HepG2 (cell line): Measurements from ENCODE around the gene SASH3. TPM values are rescaled to one million over a fixed set of nuclear protein-coding genes. Genes with fewer than 3 reads are reported as not detected.
A peak's percentile ranks its signal among the peaks of the same experiment; 100 is the strongest.

ENCODE experiments used
- ATF2 ChIP-seq: sonication (generic); formaldehyde crosslinking; IDR thresholded peaks from 2 replicates; pipeline ENCODE4 v1.4.0; 2020; ENCODE audit warnings: missing genetic modification reagents
- ETV5 ChIP-seq: IDR thresholded peaks from 2 replicates; pipeline ENCODE4 v1.6.1; 2018; ENCODE audit warnings: missing biosample characterization, missing genetic modification reagents, inconsistent platforms, borderline replicate concordance
- GATAD2A ChIP-seq: IDR thresholded peaks from 2 replicates; pipeline ENCODE4 v1.6.1; 2016
- KDM6A ChIP-seq: IDR thresholded peaks from 2 replicates; pipeline ENCODE4 v1.6.1; 2016; ENCODE audit warnings: low read depth
- MYC ChIP-seq: sonication (generic); formaldehyde crosslinking; IDR thresholded peaks from 2 replicates; pipeline ENCODE4 v1.9.0; 2021; ENCODE audit warnings: missing genetic modification reagents, borderline replicate concordance
- PRDM10 ChIP-seq: sonication (generic); formaldehyde crosslinking; IDR thresholded peaks from 2 replicates; pipeline ENCODE4 v1.4.0; 2020; ENCODE audit warnings: low read depth, missing genetic modification reagents
- SALL1 ChIP-seq: sonication (generic); formaldehyde crosslinking; IDR thresholded peaks from 2 replicates; pipeline ENCODE4 v1.8.0; 2022; ENCODE audit warnings: mild to moderate bottlenecking, missing genetic modification reagents
- ZKSCAN1 ChIP-seq: fragments of 150-350 bp; IDR thresholded peaks from 2 replicates; pipeline ENCODE4 v1.6.1; 2014; ENCODE audit warnings: low read length
- ZNF33A ChIP-seq: sonication (generic); formaldehyde crosslinking; IDR thresholded peaks from 2 replicates; pipeline ENCODE4 v1.5.1; 2020; ENCODE audit warnings: missing genetic modification reagents, mild to moderate bottlenecking, moderate library complexity, borderline replicate concordance
- ZNF557 ChIP-seq: sonication (generic); formaldehyde crosslinking; IDR thresholded peaks from 2 replicates; pipeline ENCODE4 v1.4.0; 2020; ENCODE audit warnings: missing genetic modification reagents
- ZUFSP ChIP-seq: sonication (generic); formaldehyde crosslinking; IDR thresholded peaks from 2 replicates; pipeline ENCODE4 v1.9.0; 2021; ENCODE audit warnings: missing genetic modification reagents, mild to moderate bottlenecking, borderline replicate concordance
- polyA plus RNA-seq, 8 experiments: library from polyadenylated mRNA; depleted of rRNA in 3 of 8; stranded (reverse) in 7 of 8; unstranded in 1 of 8; fragments of >200 nt; fragmentation: Illumina TruSeq in 4 of 8; extraction: Trizol in 4 of 8; gene quantifications; 2 replicates each; pipeline versions ENCODE4 v1.2.1 to v1.2.3, GENCODE V29; 2011 to 2016; ENCODE audit warnings: low read depth in 4 of 8, missing spikeins in 1 of 8, mixed read lengths in 1 of 8; ENCODE audit not compliant: insufficient read depth in 1 of 8
- total RNA-seq, 5 experiments: library from RNA; depleted of rRNA; stranded (reverse); fragments of >200 nt; fragmentation: Illumina TruSeq; extraction: Trizol; gene quantifications; 2 replicates each; pipeline ENCODE4 v1.2.3, GENCODE V29; 2016; ENCODE audit warnings: low read depth in 1 of 5
- TF ChIP-seq, protein P1 (sequence below): sonication (generic); formaldehyde crosslinking; IDR thresholded peaks from 2 replicates; pipeline ENCODE4 v1.5.1; 2020; ENCODE audit warnings: mild to moderate bottlenecking, missing genetic modification reagents, moderate library complexity
- TF ChIP-seq, protein P2 (sequence below): IDR thresholded peaks from 2 replicates; pipeline ENCODE4 v1.6.1; 2016

Gene SASH3
- total and polyA plus RNA-seq, 2 of the 13 experiments (the other 11 are each of a cell fraction or from before 2014, with no cell fraction given): 0.08 TPM; not detected in 1

GRCh38 chrX:129825746-129826505, 46.2 kb downstream of the SASH3 start (continued):
- no peak for TF ChIP-seq ZUFSP (CRISPR knock-in tag)
- no peak for TF ChIP-seq ZNF557 (CRISPR knock-in tag)
- TF ChIP-seq SALL1 (CRISPR knock-in tag): peak; percentile 51
- TF ChIP-seq, protein P1, sequence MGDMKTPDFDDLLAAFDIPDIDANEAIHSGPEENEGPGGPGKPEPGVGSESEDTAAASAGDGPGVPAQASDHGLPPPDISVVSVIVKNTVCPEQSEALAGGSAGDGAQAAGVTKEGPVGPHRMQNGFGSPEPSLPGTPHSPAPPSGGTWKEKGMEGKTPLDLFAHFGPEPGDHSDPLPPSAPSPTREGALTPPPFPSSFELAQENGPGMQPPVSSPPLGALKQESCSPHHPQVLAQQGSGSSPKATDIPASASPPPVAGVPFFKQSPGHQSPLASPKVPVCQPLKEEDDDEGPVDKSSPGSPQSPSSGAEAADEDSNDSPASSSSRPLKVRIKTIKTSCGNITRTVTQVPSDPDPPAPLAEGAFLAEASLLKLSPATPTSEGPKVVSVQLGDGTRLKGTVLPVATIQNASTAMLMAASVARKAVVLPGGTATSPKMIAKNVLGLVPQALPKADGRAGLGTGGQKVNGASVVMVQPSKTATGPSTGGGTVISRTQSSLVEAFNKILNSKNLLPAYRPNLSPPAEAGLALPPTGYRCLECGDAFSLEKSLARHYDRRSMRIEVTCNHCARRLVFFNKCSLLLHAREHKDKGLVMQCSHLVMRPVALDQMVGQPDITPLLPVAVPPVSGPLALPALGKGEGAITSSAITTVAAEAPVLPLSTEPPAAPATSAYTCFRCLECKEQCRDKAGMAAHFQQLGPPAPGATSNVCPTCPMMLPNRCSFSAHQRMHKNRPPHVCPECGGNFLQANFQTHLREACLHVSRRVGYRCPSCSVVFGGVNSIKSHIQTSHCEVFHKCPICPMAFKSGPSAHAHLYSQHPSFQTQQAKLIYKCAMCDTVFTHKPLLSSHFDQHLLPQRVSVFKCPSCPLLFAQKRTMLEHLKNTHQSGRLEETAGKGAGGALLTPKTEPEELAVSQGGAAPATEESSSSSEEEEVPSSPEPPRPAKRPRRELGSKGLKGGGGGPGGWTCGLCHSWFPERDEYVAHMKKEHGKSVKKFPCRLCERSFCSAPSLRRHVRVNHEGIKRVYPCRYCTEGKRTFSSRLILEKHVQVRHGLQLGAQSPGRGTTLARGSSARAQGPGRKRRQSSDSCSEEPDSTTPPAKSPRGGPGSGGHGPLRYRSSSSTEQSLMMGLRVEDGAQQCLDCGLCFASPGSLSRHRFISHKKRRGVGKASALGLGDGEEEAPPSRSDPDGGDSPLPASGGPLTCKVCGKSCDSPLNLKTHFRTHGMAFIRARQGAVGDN (CRISPR knock-in tag): no peak
- TF ChIP-seq ETV5: peak; percentile 65; the same call in 1 of the 2 replicates
- TF ChIP-seq, protein P2, sequence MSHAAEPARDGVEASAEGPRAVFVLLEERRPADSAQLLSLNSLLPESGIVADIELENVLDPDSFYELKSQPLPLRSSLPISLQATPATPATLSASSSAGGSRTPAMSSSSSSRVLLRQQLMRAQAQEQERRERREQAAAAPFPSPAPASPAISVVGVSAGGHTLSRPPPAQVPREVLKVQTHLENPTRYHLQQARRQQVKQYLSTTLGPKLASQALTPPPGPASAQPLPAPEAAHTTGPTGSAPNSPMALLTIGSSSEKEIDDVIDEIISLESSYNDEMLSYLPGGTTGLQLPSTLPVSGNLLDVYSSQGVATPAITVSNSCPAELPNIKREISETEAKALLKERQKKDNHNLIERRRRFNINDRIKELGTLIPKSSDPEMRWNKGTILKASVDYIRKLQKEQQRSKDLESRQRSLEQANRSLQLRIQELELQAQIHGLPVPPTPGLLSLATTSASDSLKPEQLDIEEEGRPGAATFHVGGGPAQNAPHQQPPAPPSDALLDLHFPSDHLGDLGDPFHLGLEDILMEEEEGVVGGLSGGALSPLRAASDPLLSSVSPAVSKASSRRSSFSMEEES (CRISPR knock-in tag): peak; percentile 89
- TF ChIP-seq ZKSCAN1: no peak
- peak; percentile 40; the same call in 1 of the 2 replicates for TF ChIP-seq MYC
- peak; percentile 62; the same call in 1 of the 2 replicates for TF ChIP-seq KDM6A (CRISPR knock-in tag)
- no peak for TF ChIP-seq PRDM10
- TF ChIP-seq GATAD2A: 0 out of 2 replicates have a peak, but pooled peaks have one; percentile 27
- no peak for TF ChIP-seq ATF2 (CRISPR knock-in tag)
- TF ChIP-seq ZNF33A: no peak
